ENCODE data around the gene RPP40.

Gene RPP40

DNA sequence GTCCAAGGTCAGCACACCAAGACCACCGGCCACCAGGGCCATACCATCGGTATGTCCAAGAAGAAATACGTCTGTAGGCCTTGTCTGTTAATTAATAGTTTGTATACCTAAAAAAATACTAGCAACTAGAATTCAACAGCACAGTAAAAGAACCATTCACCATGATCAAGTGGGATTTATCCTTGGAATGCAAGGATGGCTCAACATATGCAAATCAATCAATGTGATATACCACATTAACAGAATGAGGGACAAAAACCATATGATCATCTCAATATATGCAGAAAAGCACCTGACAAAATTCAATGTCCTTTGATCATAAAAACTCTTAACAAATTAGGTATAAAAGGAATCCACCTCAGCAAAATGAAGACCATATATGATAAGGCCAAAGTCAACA lies 24.4 kb downstream of the RPP40 start:
- H3K4me1 ChIP-seq (ENCODE audit: control insufficient read depth, insufficient read depth, low read depth, low read length) = peaks cover under 1% of the 10 kb centered on the region
- H2BK12ac ChIP-seq (ENCODE audit: low read length in 2 of 2) = no peak overlapping the region
- H3K79me1 ChIP-seq (replicated peaks; ENCODE audit: low read length, poor library complexity, severe bottlenecking) = no peaks in the 10 kb centered on the region
- H4K8ac ChIP-seq (ENCODE audit: low read length) = no peak overlapping the region
- no peak overlapping the region for H3K9ac ChIP-seq (ENCODE audit: low read length)
- H4K91ac ChIP-seq (ENCODE audit: low read length) = no peak overlapping the region
- H3K4me3 ChIP-seq (ENCODE audit: insufficient read depth in 1 of 2, low read depth in 1 of 2, low read length in 2 of 2) = no peak overlapping the region
- H2BK15ac ChIP-seq (ENCODE audit: low read depth, poor library complexity, severe bottlenecking) = no peak overlapping the region
- WGBS = no CpG with 5 or more reads among the region's 3 CpGs
- no peak overlapping the region for H3K4me2 ChIP-seq (ENCODE audit: low read length, poor library complexity, severe bottlenecking)
- no peaks in the 10 kb centered on the region for H3K27me3 ChIP-seq (ENCODE audit: control insufficient read depth in 1 of 2, insufficient read depth in 1 of 2, low read length in 2 of 2)
- H3K4ac ChIP-seq (ENCODE audit: low read depth in 1 of 2, low read length in 2 of 2) = no peak overlapping the region
- peaks cover 26% of the 10 kb centered on the region for H3K9me3 ChIP-seq (ENCODE audit: control insufficient read depth, low read length)
- no peak overlapping the region for H2BK120ac ChIP-seq (ENCODE audit: low read depth, low read length)
- H2AFZ ChIP-seq (ENCODE audit: low read depth, low read length) = no peak overlapping the region
- no peak overlapping the region for H3K18ac ChIP-seq (ENCODE audit: low read depth in 1 of 2, low read length in 2 of 2)
- H3K23ac ChIP-seq (ENCODE audit: low read length in 2 of 2) = no peak overlapping the region
- no peak overlapping the region for H3K27ac ChIP-seq (ENCODE audit: low read length, poor library complexity, severe bottlenecking)
- no peaks in the 10 kb centered on the region for H3K36me3 ChIP-seq (ENCODE audit: control insufficient read depth in 1 of 2, insufficient read depth in 2 of 2, low read depth in 1 of 2, low read length in 2 of 2)
- no peak for DNase-seq
- no peak overlapping the region for H2BK5ac ChIP-seq (ENCODE audit: low read depth, low read length, poor library complexity, severe bottlenecking)
- H3K14ac ChIP-seq (ENCODE audit: low read length in 2 of 2) = no peak overlapping the region
- no peak overlapping the region for H2AK5ac ChIP-seq (ENCODE audit: low read length, severe bottlenecking)

DNA sequence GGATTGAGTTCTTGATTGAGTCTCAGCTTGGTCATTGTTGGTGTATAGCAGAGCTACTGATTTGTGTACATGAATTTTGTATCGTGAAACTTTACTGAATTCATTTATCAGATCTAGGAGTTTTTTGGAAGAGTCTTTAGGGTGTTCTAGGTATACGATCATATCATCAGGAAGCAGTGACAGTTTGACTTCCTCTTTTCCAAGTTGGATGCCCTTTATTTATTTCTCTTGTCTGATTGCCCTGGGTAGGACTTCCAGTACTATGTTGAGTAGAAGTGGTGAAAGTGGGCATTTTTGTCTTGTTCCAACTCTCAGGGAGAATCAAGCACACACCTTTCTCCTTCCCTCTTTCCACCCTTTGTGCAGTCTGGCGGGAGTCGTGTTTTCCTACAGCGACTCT lies 26.4 kb downstream of the RPP40 start:
- H3K27me3 ChIP-seq (ENCODE audit: control insufficient read depth in 1 of 2, insufficient read depth in 1 of 2, low read length in 2 of 2) = no peaks in the 10 kb centered on the region
- no peaks in the 10 kb centered on the region for H3K36me3 ChIP-seq (ENCODE audit: control insufficient read depth in 1 of 2, insufficient read depth in 2 of 2, low read depth in 1 of 2, low read length in 2 of 2)
- H2BK5ac ChIP-seq (ENCODE audit: low read depth, low read length, poor library complexity, severe bottlenecking) = no peak overlapping the region
- no peak overlapping the region for H3K23ac ChIP-seq (ENCODE audit: low read length in 2 of 2)
- peaks cover 26% of the 10 kb centered on the region for H3K9me3 ChIP-seq (ENCODE audit: control insufficient read depth, low read length)
- no peak overlapping the region for H3K14ac ChIP-seq (ENCODE audit: low read length in 2 of 2)
- H2AK5ac ChIP-seq (ENCODE audit: low read length, severe bottlenecking) = no peak overlapping the region
- no peak overlapping the region for H3K9ac ChIP-seq (ENCODE audit: low read length)
- DNase-seq = no peak
- H3K18ac ChIP-seq (ENCODE audit: low read depth in 1 of 2, low read length in 2 of 2) = no peak overlapping the region
- no peak overlapping the region for H2AFZ ChIP-seq (ENCODE audit: low read depth, low read length)
- no peak overlapping the region for H4K8ac ChIP-seq (ENCODE audit: low read length)
- H4K91ac ChIP-seq (ENCODE audit: low read length) = no peak overlapping the region
- no peak overlapping the region for H2BK120ac ChIP-seq (ENCODE audit: low read depth, low read length)
- no peak overlapping the region for H2BK15ac ChIP-seq (ENCODE audit: low read depth, poor library complexity, severe bottlenecking)
- H3K4me3 ChIP-seq (ENCODE audit: insufficient read depth in 1 of 2, low read depth in 1 of 2, low read length in 2 of 2) = no peak overlapping the region
- 87% methylated on average over 5 of the region's 5 CpGs for WGBS
- no peaks in the 10 kb centered on the region for H3K4me1 ChIP-seq (ENCODE audit: control insufficient read depth, insufficient read depth, low read depth, low read length)
- H3K4me2 ChIP-seq (ENCODE audit: low read length, poor library complexity, severe bottlenecking) = no peak overlapping the region
- no peaks in the 10 kb centered on the region for H3K79me1 ChIP-seq (replicated peaks; ENCODE audit: low read length, poor library complexity, severe bottlenecking)
- no peak overlapping the region for H2BK12ac ChIP-seq (ENCODE audit: low read length in 2 of 2)
- H3K27ac ChIP-seq (ENCODE audit: low read length, poor library complexity, severe bottlenecking) = no peak overlapping the region
- no peak overlapping the region for H3K4ac ChIP-seq (ENCODE audit: low read depth in 1 of 2, low read length in 2 of 2)

DNA sequence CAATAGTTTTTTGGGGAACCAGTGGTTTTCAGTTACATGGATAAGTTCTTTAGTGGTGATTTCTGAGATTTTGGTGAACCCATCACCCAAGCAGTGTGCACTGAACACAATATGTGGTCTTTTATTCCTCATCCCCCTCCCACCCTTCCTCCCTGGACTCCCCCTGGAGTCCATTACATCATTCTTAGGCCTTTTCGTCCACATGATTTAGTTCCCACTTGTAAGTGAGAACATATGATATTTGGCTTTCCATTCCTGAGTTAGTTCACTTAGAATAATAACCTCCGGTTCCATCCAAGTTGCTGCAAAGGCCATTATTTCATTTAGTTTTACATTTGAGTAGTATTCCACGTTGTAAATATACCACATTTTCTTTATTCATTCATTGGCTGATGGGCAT lies 28.3 kb downstream of the RPP40 start:
- no peaks in the 10 kb centered on the region for H3K36me3 ChIP-seq (ENCODE audit: control insufficient read depth in 1 of 2, insufficient read depth in 2 of 2, low read depth in 1 of 2, low read length in 2 of 2)
- H3K14ac ChIP-seq (ENCODE audit: low read length in 2 of 2) = no peak overlapping the region
- H3K79me1 ChIP-seq (replicated peaks; ENCODE audit: low read length, poor library complexity, severe bottlenecking) = no peaks in the 10 kb centered on the region
- H2BK15ac ChIP-seq (ENCODE audit: low read depth, poor library complexity, severe bottlenecking) = no peak overlapping the region
- no peaks in the 10 kb centered on the region for H3K4me1 ChIP-seq (ENCODE audit: control insufficient read depth, insufficient read depth, low read depth, low read length)
- H2BK12ac ChIP-seq (ENCODE audit: low read length in 2 of 2) = no peak overlapping the region
- no peak overlapping the region for H2AK5ac ChIP-seq (ENCODE audit: low read length, severe bottlenecking)
- no peak overlapping the region for H3K23ac ChIP-seq (ENCODE audit: low read length in 2 of 2)
- H3K27ac ChIP-seq (ENCODE audit: low read length, poor library complexity, severe bottlenecking) = no peak overlapping the region
- no peak overlapping the region for H4K91ac ChIP-seq (ENCODE audit: low read length)
- no peak for DNase-seq
- H3K4me3 ChIP-seq (ENCODE audit: insufficient read depth in 1 of 2, low read depth in 1 of 2, low read length in 2 of 2) = no peak overlapping the region
- no peak overlapping the region for H3K9ac ChIP-seq (ENCODE audit: low read length)
- H2AFZ ChIP-seq (ENCODE audit: low read depth, low read length) = no peak overlapping the region
- H2BK5ac ChIP-seq (ENCODE audit: low read depth, low read length, poor library complexity, severe bottlenecking) = no peak overlapping the region
- H3K4me2 ChIP-seq (ENCODE audit: low read length, poor library complexity, severe bottlenecking) = no peak overlapping the region
- H3K27me3 ChIP-seq (ENCODE audit: control insufficient read depth in 1 of 2, insufficient read depth in 1 of 2, low read length in 2 of 2) = peaks cover 0 to 4% of the 10 kb centered on the region in 2 experiments
- no peak overlapping the region for H3K18ac ChIP-seq (ENCODE audit: low read depth in 1 of 2, low read length in 2 of 2)
- H3K4ac ChIP-seq (ENCODE audit: low read depth in 1 of 2, low read length in 2 of 2) = no peak overlapping the region
- peaks cover 22% of the 10 kb centered on the region for H3K9me3 ChIP-seq (ENCODE audit: control insufficient read depth, low read length)
- no peak overlapping the region for H4K8ac ChIP-seq (ENCODE audit: low read length)
- H2BK120ac ChIP-seq (ENCODE audit: low read depth, low read length) = no peak overlapping the region
- WGBS = 77% methylated on average over 1 of the region's 3 CpGs

DNA sequence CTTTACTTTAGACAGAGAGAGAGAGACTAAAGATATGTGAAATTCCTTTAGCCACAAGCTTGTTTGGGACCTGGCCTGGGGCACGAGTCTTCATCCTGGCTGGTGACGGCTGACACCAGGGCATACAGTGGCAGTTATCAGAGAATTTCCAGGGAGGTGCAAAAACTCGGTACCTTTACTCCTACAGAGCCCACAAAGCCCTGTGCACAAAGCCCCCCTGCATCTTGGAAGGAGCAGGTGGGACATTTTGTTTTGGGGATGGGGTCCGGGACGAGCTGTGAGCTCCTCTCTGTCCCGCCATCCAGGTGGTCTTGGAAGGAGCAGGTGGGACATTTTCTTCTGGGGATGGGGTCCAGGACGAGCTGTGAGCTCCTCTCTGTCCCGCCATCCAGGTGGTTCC lies 28.9 kb downstream of the RPP40 start:
- Histone ChIP-seq H2AFZ (ENCODE audit: low read depth, low read length) (no peak overlapping the region), H2BK12ac (ENCODE audit: low read length in 2 of 2) (no peak overlapping the region), H4K91ac (ENCODE audit: low read length) (no peak overlapping the region), H2BK5ac (ENCODE audit: low read depth, low read length, poor library complexity, severe bottlenecking) (no peak overlapping the region), H2BK15ac (ENCODE audit: low read depth, poor library complexity, severe bottlenecking) (no peak overlapping the region), H3K27ac (ENCODE audit: low read length, poor library complexity, severe bottlenecking) (no peak overlapping the region), H3K4me1 (ENCODE audit: control insufficient read depth, insufficient read depth, low read depth, low read length) (no peaks in the 10 kb centered on the region), H3K36me3 (ENCODE audit: control insufficient read depth in 1 of 2, insufficient read depth in 2 of 2, low read depth in 1 of 2, low read length in 2 of 2) (no peaks in the 10 kb centered on the region), H3K9ac (ENCODE audit: low read length) (peak overlapping the region; percentile 82), H3K23ac (ENCODE audit: low read length in 2 of 2) (no peak overlapping the region), H3K4me3 (ENCODE audit: insufficient read depth in 1 of 2, low read depth in 1 of 2, low read length in 2 of 2) (no peak overlapping the region), H3K4ac (ENCODE audit: low read depth in 1 of 2, low read length in 2 of 2) (no peak overlapping the region), H2BK120ac (ENCODE audit: low read depth, low read length) (no peak overlapping the region), H3K18ac (ENCODE audit: low read depth in 1 of 2, low read length in 2 of 2) (no peak overlapping the region), H3K27me3 (ENCODE audit: control insufficient read depth in 1 of 2, insufficient read depth in 1 of 2, low read length in 2 of 2) (peaks cover 0 to 4% of the 10 kb centered on the region in 2 experiments), H3K9me3 (ENCODE audit: control insufficient read depth, low read length) (peaks cover 17% of the 10 kb centered on the region), H3K14ac (ENCODE audit: low read length in 2 of 2) (no peak overlapping the region), H3K79me1 (replicated peaks; ENCODE audit: low read length, poor library complexity, severe bottlenecking) (no peaks in the 10 kb centered on the region), H3K4me2 (ENCODE audit: low read length, poor library complexity, severe bottlenecking) (no peak overlapping the region), H2AK5ac (ENCODE audit: low read length, severe bottlenecking) (no peak overlapping the region), H4K8ac (ENCODE audit: low read length) (no peak overlapping the region)
- DNase-seq = no peak
- WGBS = 86% methylated on average over 7 of the region's 8 CpGs
